HG03039 (cell line): ENCODE measurements around the gene LYPD5.
"Not testable (repeated sequence)": the region's sequence is repeated elsewhere in the genome, so short reads cannot be mapped to it uniquely, and the experiment has no call there.

ENCODE experiments used
- ATAC-seq: cut with Tn5 transposase; IDR thresholded peaks from one replicate; pipeline ENCODE4 v1.9.1; 2021; ENCODE audit warnings: mild to moderate bottlenecking, moderate library complexity; ENCODE audit not compliant: unreplicated experiment

LYPD5 gene

GRCh38 chr19:43802216-43802951 is at the start of gene LYPD5:
Gene LYPD5, minus strand, starts transcription at chr19:43802447. Its CDS starts 67 bp downstream, at chr19:43802380.
- ATAC-seq = no peak

DNA sequence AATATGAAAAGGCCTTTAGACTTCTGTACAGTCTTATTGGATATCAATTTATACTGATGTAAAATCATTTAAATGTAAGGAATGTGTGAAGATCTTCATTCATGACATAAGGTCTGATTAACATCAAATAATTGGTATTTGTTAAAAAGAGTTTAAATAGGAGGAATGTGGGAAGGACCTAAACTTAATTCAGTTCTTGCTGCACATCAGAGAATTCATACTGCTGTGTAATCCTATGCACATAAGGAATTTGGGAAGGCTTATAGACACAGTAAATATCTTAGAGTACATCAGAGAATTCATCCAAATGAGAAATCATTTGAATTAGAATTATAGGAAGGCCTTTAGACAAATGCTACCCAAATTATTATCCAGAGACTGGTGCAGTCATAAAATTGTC is 46.6 kb upstream of the LYPD5 start:
- no peak for ATAC-seq

- ATAC-seq = no peak
Measured at GRCh38 chr19:43847884-43848283, 45.6 kb upstream of the LYPD5 start.

DNA sequence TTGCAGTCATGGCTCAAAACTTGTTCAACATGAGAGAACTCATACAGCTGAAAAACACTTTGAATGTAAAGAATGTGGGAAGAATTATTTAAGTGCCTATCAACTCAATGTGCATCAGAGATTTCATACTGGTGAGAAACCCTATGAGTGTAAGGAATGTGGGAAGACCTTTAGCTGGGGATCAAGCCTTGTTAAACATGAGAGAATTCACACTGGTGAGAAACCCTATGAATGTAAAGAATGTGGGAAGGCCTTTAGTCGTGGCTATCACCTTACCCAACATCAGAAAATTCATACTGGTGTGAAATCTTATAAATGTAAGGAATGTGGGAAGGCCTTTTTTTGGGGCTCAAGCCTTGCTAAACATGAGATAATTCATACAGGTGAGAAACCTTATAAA is 45.0 kb upstream of the LYPD5 start:
- ATAC-seq = no peak

DNA sequence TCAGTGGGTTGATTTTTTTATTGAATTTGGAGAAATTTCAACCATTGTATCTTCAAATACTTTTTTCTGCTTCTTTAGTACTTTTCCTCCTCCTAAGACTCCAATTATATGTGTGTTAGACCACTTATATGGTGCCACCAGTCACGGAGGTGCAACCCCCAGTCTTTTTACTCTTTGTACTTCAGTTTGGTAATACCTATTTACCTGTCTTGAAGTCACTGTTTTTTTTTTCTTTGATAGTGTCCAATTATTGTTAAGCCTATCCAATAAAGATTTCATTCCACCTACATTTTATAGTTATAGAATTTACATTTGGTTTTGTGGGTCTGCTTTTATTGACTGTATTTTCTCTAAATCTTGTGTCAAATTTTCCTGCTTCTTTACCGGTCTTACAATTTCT is 39.8 kb upstream of the LYPD5 start:
- ATAC-seq = no peak

DNA sequence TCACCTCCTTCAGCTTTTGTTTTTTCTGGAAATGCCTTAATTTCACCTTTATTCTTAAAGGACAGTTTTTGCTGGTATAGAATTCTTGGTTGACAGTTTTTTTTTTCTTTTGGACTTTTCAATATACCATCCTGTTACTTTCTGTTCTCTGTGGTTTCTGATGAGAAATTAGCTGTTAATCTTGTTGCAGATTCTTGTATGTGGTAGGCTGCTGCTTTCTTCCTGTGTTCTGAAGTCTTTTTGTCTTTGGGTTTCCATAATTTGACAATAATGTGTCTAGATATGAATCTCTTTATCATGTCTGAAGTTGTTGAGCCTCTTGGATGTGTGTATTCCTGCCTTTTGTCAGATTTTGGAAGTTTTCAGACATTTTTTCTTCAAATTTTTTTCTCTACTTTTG is 36.9 kb upstream of the LYPD5 start:
- ATAC-seq = no peak

- peak; percentile 88 for ATAC-seq
Measured at GRCh38 chr19:43826787-43827754, 24.8 kb upstream of the LYPD5 start, which contains the start of gene ZNF283. Gene ZNF283, plus strand, starts transcription at chr19:43827321. Its CDS starts 6,184 bp downstream, at chr19:43833505.

GRCh38 chr19:43824572-43824971 is 22.3 kb upstream of the LYPD5 start:
- not testable (repeated sequence) for ATAC-seq

DNA sequence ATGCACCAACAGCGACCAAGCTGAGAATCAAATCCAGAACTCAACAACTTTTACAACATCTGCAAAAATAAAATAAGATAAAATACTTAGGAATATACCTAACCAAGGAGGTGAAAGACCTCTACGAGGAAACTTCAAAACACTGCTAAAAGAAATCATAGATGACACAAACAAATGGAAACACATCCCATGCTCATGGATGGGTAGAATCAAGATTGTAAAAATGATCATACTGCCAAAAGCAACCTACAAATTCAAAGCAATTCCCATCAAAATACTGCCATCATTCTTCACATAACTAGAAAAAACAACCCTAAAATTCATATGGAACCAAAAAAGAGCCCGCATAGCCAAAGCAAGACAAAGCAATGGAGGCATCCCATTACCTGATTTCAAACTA is 21.6 kb upstream of the LYPD5 start:
- ATAC-seq = not testable (repeated sequence)

DNA sequence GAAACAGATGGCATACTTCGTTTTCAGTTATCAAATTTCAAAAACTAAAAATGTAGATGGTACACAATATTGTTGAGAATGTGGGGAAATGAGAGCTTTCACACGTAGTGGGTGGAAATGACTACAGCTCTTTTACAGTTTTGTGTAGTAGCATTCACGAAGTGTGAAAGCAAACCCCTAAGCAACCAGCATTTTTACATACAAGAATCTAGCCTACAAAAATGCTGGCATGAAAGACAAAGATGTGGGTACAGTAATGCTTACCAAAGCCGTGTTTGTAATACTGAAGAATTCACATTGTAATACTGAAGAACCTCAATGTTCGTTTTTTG is 18.6 kb upstream of the LYPD5 start:
- no peak for ATAC-seq

DNA sequence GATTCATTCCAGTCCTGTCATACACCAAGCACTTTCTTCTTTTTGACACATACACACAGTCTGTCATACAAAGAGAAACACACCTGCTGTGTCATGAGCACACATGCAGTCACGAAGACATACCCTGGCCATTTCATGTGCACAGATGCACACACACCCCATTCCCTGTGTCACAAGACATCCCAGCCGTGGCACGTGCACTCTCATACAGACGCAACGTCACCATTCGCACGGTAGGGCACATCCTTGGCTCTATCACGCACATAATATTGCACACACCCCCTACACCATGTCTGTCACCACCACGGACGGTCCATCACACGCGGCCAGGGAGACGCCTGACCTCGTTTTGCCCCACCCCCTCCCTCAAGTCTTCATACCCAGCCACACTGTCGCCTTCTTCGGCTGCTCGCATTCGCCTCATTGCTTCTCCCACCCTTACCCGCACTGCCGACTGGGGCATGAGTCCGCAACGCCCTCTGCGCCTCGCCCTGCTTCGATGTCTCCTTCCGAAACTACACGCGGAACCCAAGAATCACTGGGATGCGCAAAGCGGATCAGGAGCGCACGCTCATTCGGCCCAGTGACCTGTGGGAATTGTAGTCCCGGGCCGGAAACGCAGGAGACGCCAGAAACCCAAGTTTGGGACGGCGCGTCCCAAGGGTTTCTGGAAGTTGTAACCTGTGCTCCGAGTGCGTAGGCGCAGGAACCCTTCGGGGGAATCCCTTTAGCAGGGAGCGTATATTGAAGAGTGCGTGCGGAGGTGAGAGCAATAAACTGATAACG is 18.0 kb upstream of the LYPD5 start:
- ATAC-seq = no peak

DNA sequence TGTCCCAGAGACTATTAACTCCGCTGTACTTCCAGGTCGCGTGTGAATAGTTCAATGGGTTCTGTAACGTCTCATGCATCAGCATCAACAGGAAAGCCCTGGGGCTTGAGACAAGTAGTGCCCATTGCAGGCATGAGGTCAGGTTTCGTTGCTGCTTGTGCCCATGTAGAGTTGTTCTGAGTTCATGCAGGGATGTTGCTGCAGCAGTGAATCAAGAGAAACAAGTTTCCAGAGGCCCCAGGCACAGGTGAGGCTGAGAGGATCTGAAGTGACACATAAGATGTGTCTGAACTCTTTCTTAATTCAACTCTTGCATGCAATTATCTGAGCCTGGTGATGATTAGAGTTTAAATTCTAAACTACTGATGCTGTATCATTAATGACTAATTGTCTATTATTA is 16.3 kb upstream of the LYPD5 start:
- no peak for ATAC-seq

DNA sequence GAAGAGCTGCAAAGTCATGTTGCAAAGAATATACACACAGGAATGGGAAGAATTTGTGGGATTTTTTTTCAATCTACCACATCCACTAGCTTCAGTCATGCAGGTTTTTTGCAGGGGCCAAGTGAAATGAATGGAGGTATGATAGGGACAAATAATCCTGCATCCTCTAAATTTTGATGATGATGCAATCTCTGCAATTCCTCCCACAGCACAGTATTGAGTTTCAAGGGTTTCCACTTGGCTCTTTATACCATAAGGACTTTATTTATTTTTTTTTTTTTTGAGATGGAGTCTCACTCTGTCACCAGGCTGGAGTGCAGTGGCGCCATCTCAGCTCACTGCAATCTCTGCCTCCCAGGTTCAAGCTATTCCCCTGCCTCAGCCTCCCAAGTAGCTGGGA is 15.2 kb upstream of the LYPD5 start:
- ATAC-seq = not testable (repeated sequence)

- no peak for ATAC-seq
Measured at GRCh38 chr19:43814663-43815352, 12.6 kb upstream of the LYPD5 start.

GRCh38 chr19:43812688-43813087 is 10.4 kb upstream of the LYPD5 start:
- ATAC-seq = no peak

GRCh38 chr19:43812259-43812658 is 10.0 kb upstream of the LYPD5 start:
- no peak for ATAC-seq

DNA sequence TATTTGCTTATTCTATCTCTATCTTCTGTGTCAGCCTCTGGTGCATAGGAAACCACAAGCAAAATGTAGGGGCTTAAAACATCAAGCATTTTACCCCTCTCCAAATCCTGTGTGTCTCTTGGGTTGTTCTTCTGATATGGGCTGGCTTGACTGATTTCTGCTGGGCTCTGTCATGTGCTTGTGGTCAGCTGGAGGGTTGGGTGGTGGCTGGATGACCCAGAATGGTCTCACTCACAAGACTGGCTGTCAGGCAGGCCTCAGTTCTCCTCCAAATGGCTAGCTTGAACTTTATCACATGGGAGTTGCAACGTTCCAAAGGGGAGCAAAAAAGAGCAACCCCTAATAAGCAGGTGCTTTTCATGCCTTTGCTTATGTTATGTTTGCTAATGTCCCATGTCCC is 9.6 kb upstream of the LYPD5 start:
- no peak for ATAC-seq

DNA sequence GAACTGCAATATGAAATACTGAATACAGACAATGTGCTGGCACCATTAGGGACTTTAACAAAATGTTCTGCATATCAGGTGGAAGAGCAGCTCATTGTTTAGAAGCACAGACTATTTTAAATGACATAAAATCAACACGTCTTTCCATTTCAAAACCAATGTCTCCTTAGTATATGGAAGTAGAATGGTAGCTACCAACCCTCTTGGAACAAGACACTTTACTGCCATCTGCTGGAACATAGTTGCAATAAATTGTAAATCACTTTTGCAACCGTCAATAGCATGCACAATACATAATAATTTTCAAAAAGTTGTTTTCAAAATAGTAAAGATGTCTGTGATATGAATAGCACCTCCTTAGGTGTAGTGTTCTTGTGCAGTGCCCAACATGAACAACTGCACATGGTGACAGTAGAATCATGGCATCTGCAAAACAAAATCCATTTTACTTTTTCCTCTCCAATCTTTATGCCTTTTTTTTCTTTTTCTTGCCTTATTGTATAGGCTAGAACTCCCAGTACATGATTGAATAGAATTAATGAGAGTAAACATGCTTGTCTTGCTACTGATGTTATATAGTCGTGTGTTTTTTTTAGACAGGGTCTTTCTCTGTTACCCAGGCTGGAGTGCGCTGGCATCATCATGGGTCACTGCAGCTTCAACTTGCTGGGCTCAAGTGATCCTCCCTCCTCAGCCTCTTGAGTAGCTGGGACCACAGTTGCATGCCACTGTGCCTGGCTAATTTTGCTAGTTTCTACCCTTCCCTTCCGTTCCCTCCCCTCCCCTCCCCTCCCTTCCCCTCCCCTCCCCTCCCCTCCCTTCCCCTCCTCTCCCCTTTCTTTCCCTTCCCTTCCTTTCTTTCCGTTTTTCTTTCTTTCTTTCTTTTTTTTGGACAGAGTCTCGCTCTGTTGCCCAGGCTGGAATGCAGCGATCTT is 7.8 kb upstream of the LYPD5 start:
- no peak for ATAC-seq

DNA sequence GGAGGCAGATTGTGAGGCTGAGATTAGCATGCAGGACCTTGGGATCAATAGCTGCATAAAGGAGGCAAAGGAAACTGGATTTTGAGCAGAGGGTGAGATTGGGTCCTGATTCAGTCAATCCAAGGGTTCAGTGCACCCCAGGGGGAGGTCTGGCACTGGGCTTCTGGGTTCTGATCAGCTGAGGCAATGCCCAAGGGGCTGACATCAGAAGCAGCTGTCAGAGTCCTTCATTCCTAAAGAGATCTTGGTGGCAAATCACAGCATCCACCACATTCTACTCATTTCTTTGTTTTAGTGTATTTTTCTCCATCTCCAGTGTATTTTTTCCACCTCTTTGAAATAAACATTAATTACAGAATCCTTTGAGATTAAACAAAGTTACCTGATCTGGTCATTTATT is 5.4 kb upstream of the LYPD5 start:
- ATAC-seq = no peak

DNA sequence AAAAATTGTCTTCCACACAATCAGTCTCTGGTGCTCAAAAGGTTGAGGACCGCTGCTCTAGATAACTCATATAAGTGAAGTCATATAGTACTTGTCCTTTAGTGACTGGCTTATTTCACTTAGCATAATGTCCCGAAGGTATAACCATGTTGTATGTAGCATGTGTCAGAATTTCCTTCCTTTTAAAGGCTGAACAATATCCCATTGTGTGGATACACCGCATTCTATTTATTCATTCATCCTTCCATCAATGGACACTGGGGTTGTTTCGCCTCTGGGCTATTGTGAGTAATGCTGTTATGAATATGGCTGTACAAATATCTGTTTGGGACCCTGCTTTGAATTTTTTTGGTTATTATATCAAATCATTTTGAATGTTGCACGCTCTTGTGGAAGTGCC is 4.6 kb upstream of the LYPD5 start:
- no peak for ATAC-seq
